ENCODE data around the gene FLII. TPM values are rescaled to one million over a fixed set of nuclear protein-coding genes. Genes with fewer than 3 reads are reported as not detected.

FLII gene
- total and polyA plus RNA-seq, 2 of the 13 experiments (the other 11 are each of a cell fraction or from before 2014, with no cell fraction given), result 130 to 303 TPM

DNA sequence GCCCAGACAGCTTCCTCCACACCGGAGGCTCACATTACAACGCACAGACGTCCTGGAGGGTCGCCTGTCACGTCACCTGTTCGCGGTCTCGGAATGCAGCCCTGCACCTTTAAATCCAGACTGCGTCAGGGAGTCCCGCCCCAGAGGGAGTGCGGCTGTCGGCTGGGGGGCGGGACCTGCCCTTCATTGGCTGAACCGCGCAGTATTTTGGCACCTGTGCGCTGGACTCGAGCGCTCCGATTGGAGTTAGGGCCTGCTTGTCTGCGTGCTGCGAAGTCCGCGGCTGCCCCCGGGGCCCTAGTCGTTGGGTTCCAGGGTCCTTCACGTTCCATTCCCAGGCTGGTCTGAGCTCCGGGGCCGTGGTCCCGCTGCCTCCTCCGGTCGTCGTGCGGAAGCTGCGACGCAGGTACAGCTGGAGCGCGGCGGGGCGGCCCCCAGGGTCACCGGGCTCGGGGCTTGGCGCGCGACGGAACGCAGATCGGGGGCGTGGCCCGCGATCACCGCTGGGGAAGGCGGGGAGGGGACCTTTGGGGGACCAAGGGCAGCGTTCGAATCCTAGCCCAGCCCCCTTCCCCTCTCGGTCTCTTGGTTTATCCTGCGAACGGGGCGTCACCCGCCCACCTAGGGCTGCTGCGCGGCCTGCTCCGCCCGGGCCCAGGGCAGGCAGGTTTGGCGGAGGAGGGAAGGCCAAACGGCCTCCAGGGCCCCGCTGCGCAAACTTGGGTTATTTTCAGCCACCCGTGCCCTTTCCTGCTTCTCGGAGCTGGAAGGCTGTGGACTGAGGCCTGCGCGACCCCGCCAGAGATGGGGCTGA lies 2.0 kb upstream of the FLII start, which contains the start of gene MIEF2 (continued):
- TF ChIP-seq, protein P1, sequence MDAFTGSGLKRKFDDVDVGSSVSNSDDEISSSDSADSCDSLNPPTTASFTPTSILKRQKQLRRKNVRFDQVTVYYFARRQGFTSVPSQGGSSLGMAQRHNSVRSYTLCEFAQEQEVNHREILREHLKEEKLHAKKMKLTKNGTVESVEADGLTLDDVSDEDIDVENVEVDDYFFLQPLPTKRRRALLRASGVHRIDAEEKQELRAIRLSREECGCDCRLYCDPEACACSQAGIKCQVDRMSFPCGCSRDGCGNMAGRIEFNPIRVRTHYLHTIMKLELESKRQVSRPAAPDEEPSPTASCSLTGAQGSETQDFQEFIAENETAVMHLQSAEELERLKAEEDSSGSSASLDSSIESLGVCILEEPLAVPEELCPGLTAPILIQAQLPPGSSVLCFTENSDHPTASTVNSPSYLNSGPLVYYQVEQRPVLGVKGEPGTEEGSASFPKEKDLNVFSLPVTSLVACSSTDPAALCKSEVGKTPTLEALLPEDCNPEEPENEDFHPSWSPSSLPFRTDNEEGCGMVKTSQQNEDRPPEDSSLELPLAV (CRISPR knock-in tag; conservative IDR thresholded peaks at IDR 0.05; ENCODE audit: low read depth), result no peak
- TF ChIP-seq KAT8 (CRISPR knock-in tag; IDR thresholded peaks at IDR 0.05) (no peak; the same call in none of the 2 replicates), ZNF484 (CRISPR knock-in tag; IDR thresholded peaks at IDR 0.05; ENCODE audit: borderline replicate concordance, low read depth) (no peak), HIVEP1 (CRISPR knock-in tag; IDR thresholded peaks at IDR 0.05) (peak; percentile 79), KLF11 (CRISPR knock-in tag; IDR thresholded peaks at IDR 0.05) (no peak; the same call in 1 of the 2 replicates), ZNF761 (CRISPR knock-in tag; conservative IDR thresholded peaks at IDR 0.05) (no peak), ZC3H4 (CRISPR knock-in tag; IDR thresholded peaks at IDR 0.05; ENCODE audit: borderline replicate concordance) (no peak), GLI4 (CRISPR knock-in tag; IDR thresholded peaks at IDR 0.05; ENCODE audit: borderline replicate concordance) (no peak), ZSCAN12 (CRISPR knock-in tag; IDR thresholded peaks at IDR 0.05) (no peak), NFKBIZ (CRISPR knock-in tag; IDR thresholded peaks at IDR 0.05) (no peak), ZNF3 (CRISPR knock-in tag; IDR thresholded peaks at IDR 0.05) (no peak), TCF7L2 (IDR thresholded peaks at IDR 0.05; ENCODE audit: low read depth, low read length) (no peak), EP300 (IDR thresholded peaks at IDR 0.05; ENCODE audit: low read depth in 2 of 2, low read length in 2 of 2) (no peak), EP300 (CRISPR knock-in tag; IDR thresholded peaks at IDR 0.05; ENCODE audit: borderline replicate concordance) (no peak)
- TF ChIP-seq, protein P2, sequence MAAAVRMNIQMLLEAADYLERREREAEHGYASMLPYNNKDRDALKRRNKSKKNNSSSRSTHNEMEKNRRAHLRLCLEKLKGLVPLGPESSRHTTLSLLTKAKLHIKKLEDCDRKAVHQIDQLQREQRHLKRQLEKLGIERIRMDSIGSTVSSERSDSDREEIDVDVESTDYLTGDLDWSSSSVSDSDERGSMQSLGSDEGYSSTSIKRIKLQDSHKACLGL (CRISPR knock-in tag; IDR thresholded peaks at IDR 0.05), result no peak
- TF ChIP-seq, protein P3, sequence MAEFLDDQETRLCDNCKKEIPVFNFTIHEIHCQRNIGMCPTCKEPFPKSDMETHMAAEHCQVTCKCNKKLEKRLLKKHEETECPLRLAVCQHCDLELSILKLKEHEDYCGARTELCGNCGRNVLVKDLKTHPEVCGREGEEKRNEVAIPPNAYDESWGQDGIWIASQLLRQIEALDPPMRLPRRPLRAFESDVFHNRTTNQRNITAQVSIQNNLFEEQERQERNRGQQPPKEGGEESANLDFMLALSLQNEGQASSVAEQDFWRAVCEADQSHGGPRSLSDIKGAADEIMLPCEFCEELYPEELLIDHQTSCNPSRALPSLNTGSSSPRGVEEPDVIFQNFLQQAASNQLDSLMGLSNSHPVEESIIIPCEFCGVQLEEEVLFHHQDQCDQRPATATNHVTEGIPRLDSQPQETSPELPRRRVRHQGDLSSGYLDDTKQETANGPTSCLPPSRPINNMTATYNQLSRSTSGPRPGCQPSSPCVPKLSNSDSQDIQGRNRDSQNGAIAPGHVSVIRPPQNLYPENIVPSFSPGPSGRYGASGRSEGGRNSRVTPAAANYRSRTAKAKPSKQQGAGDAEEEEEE (CRISPR knock-in tag; IDR thresholded peaks at IDR 0.05; ENCODE audit: borderline replicate concordance), result no peak
- TF ChIP-seq, protein P4, sequence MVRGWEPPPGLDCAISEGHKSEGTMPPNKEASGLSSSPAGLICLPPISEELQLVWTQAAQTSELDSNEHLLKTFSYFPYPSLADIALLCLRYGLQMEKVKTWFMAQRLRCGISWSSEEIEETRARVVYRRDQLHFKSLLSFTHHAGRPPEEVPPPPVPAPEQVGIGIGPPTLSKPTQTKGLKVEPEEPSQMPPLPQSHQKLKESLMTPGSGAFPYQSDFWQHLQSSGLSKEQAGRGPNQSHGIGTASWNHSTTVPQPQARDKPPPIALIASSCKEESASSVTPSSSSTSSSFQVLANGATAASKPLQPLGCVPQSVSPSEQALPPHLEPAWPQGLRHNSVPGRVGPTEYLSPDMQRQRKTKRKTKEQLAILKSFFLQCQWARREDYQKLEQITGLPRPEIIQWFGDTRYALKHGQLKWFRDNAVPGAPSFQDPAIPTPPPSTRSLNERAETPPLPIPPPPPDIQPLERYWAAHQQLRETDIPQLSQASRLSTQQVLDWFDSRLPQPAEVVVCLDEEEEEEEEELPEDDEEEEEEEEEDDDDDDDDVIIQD (CRISPR knock-in tag; IDR thresholded peaks at IDR 0.05; ENCODE audit: low read depth), result no peak
- TF ChIP-seq, protein P5, sequence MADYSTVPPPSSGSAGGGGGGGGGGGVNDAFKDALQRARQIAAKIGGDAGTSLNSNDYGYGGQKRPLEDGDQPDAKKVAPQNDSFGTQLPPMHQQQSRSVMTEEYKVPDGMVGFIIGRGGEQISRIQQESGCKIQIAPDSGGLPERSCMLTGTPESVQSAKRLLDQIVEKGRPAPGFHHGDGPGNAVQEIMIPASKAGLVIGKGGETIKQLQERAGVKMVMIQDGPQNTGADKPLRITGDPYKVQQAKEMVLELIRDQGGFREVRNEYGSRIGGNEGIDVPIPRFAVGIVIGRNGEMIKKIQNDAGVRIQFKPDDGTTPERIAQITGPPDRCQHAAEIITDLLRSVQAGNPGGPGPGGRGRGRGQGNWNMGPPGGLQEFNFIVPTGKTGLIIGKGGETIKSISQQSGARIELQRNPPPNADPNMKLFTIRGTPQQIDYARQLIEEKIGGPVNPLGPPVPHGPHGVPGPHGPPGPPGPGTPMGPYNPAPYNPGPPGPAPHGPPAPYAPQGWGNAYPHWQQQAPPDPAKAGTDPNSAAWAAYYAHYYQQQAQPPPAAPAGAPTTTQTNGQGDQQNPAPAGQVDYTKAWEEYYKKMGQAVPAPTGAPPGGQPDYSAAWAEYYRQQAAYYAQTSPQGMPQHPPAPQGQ (CRISPR knock-in tag; IDR thresholded peaks at IDR 0.05; ENCODE audit: borderline replicate concordance), result no peak
- TF ChIP-seq, protein P6, sequence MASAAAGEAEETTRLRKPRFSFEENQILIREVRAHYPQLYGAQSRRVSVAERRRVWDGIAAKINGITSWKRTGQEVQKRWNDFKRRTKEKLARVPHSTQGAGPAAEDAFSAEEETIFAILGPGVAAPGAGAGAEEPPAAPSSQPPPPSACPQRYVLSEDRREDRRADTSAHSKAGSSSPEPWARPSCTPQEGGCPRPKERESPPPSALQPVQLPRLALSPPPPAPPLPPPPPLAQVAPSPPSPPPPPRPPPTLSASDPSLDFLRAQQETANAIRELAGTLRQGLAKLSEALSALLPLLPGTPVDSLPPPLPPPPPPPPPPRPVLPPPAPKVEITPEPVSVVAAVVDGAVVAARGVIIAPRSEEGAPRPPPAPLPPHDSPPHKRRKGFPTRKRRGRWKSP (CRISPR knock-in tag; IDR thresholded peaks at IDR 0.05), result peak; percentile 51; the same call in 1 of the 2 replicates
- TF ChIP-seq, protein P7, sequence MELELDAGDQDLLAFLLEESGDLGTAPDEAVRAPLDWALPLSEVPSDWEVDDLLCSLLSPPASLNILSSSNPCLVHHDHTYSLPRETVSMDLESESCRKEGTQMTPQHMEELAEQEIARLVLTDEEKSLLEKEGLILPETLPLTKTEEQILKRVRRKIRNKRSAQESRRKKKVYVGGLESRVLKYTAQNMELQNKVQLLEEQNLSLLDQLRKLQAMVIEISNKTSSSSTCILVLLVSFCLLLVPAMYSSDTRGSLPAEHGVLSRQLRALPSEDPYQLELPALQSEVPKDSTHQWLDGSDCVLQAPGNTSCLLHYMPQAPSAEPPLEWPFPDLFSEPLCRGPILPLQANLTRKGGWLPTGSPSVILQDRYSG (CRISPR knock-in tag; IDR thresholded peaks at IDR 0.05), result no peak

Data from HepG2 (cell line).